IPS-20b (cell line): ENCODE data around the gene CCDC28B.

Experiments used
- H3K27ac ChIP-seq: one replicate; pipeline ENCODE4 v1.5.1; 2013; ENCODE audit warnings: low read length
- H3K27me3 ChIP-seq: 2 replicates; pipeline ENCODE4 v1.6.1; 2013; ENCODE audit warnings: mild to moderate bottlenecking, low read length, inconsistent platforms; ENCODE audit not compliant: insufficient read depth
- H3K36me3 ChIP-seq: 2 replicates; pipeline ENCODE4 v1.6.1; 2013; ENCODE audit warnings: low read depth, mild to moderate bottlenecking, inconsistent platforms, low read length, moderate library complexity; ENCODE audit not compliant: insufficient read depth
- H3K4me1 ChIP-seq: 2 replicates; pipeline ENCODE4 v1.6.1; 2013; ENCODE audit warnings: mild to moderate bottlenecking, control low read depth, inconsistent platforms, low read length, moderate library complexity; ENCODE audit not compliant: insufficient read depth
- H3K4me3 ChIP-seq: 2 replicates; pipeline ENCODE4 v1.5.1; 2013; ENCODE audit warnings: mild to moderate bottlenecking, low read length, inconsistent platforms
- H3K9ac ChIP-seq: 2 replicates; pipeline ENCODE4 v1.6.1; 2013; ENCODE audit warnings: low read depth, mild to moderate bottlenecking, inconsistent platforms, low read length, moderate library complexity
- H3K9me3 ChIP-seq: 2 replicates; pipeline ENCODE4 v1.6.1; 2013; ENCODE audit warnings: mild to moderate bottlenecking, low read depth, low read length, inconsistent platforms; ENCODE audit not compliant: insufficient read depth

The CCDC28B gene

DNA sequence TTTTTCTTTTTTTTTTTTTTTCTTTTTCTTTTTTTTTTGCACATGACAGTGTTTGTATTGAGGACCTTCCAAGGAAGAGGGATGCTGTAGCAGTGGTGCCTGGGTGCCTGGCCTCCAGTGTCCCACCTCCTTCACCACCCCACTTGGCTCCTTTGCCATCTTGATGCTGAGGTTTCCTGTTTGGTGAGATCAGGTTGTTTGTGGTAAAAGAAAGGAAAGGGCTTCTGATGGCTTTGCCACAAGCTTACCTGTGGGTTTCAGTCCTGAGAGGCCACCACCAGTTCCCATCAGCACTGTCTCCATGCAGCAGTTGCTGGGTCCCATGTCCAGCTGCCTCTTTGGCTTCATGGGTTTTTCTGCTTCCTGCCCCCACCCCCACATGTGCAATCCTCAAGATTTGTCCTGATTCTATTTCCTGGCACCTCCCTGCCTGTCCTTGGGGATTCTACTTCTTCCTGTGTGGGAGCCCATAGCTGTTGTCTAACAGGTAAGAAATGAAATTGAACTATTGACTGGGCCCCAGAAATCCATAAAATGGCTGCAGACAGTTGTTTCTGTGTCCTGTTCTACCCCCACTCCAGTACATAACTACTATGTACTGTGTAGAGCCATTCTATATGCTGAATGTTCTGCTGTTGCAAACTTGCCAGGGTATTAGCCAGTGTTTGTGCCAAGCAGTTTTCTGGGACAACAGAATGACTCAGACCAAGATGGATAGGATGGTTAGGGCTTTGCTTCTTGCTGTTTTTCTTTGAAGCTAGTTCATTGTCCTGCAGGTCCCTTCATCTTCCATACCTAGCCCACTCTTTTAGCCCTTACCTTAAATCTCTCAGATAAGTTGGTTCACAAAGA, 4.2 kb upstream of the CCDC28B start:
- Histone ChIP-seq H3K27me3 (no peaks in the 10 kb centered on the region), H3K4me3 (no peak overlapping the region), H3K9ac (no peak overlapping the region), H3K36me3 (peaks cover 77% of the 10 kb centered on the region), H3K27ac (no peak overlapping the region), H3K9me3 (no peaks in the 10 kb centered on the region), H3K4me1 (peaks cover 16% of the 10 kb centered on the region; the same call in 1 of the 2 replicates)

DNA sequence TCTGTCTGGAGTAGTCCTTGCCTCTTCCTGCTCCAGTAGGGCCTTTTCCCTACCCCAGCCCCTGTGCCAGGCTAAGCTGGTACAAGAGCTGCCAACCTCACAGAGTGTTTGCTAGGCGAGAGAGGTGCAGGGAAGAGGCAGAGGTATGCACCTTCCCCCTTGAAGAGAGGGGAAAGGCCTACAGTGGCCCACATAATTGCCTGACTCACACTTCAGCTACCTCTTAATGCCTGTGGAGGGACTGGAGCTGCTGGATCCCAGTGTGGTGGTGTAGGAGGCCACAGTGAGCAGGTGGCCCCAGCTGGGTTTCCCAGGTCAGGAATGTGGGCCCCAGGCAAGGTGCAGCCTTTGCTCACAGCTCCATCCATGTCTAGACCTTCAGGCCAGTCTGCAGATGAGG, 3.3 kb upstream of the CCDC28B start:
- Histone ChIP-seq H3K9ac (no peak overlapping the region), H3K4me3 (no peak overlapping the region), H3K27me3 (0 out of 2 replicates have a peak, but pooled peaks cover 3% of the 10 kb centered on the region), H3K9me3 (no peaks in the 10 kb centered on the region), H3K36me3 (peaks cover 68% of the 10 kb centered on the region), H3K27ac (no peak overlapping the region), H3K4me1 (peaks cover 22% of the 10 kb centered on the region; the same call in 1 of the 2 replicates)

DNA sequence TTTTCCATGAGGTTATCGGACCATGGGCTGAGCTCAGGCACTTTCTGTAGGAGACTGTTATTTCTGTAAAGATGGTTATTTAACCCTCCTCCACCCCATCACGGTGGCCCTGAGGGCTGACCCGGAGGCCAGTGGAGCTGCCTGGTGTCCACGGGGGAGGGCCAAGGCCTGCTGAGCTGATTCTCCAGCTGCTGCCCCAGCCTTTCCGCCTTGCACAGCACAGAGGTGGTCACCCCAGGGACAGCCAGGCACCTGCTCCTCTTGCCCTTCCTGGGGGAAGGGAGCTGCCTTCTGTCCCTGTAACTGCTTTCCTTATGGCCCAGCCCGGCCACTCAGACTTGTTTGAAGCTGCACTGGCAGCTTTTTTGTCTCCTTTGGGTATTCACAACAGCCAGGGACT, 2.6 kb upstream of the CCDC28B start:
- H3K4me3 ChIP-seq = no peak overlapping the region
- H3K9ac ChIP-seq = no peak overlapping the region
- H3K36me3 ChIP-seq = peaks cover 60% of the 10 kb centered on the region
- no peaks in the 10 kb centered on the region for H3K9me3 ChIP-seq
- no peak overlapping the region for H3K27ac ChIP-seq
- 0 out of 2 replicates have a peak, but pooled peaks cover 7% of the 10 kb centered on the region for H3K27me3 ChIP-seq
- H3K4me1 ChIP-seq = peaks cover 22% of the 10 kb centered on the region; the same call in 1 of the 2 replicates

DNA sequence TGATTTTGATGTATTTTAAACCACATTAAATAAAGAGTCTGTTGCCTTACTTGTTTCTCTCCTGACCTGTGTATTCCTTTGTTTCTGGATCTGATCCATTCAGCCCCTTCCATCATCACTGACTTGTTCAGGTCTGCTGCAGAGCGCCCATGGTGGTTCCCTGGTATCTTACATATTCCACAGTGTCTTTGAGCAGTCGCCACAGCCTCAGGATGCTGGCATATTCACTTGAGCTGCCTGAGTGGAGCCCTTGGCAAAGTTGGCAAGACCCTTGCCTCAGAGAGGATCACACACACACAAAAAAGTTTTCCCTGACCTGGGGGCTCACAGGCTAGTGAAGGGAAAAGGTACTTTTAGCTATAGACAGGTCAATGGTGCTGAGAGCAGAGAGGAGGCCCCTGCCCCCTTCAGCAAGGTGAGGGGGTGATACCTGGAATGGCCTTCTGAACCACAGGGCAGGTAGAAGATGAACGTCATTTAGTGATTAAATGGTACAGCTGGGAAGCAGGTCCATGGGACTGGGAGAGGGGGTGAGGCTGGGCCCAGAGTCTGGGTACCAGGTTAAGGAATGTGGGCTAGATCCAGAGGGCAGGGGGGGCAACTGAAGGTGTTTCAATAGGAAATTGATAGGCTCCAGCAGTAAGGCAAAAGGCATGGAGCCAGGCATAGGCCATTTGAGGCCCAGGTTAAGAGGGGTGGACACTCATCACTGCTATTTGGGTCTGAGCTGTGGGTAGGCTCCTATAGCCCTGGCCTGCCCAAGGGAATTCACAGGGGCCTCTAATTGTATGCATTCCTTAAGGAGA, 2.0 kb upstream of the CCDC28B start:
- Histone ChIP-seq H3K27me3 (0 out of 2 replicates have a peak, but pooled peaks cover 7% of the 10 kb centered on the region), H3K27ac (no peak overlapping the region), H3K4me3 (no peak overlapping the region), H3K9ac (no peak overlapping the region), H3K9me3 (no peaks in the 10 kb centered on the region), H3K36me3 (peaks cover 54% of the 10 kb centered on the region), H3K4me1 (peaks cover 22% of the 10 kb centered on the region; the same call in 1 of the 2 replicates)

- Histone ChIP-seq H3K9ac (no peak overlapping the region), H3K27ac (no peak overlapping the region), H3K27me3 (peaks cover 14% of the 10 kb centered on the region), H3K9me3 (no peaks in the 10 kb centered on the region), H3K36me3 (peaks cover 47% of the 10 kb centered on the region), H3K4me1 (peaks cover 22% of the 10 kb centered on the region; the same call in 1 of the 2 replicates), H3K4me3 (peak overlapping the region; percentile 34; the same call in 1 of the 2 replicates)
Measured at GRCh38 chr1:32199043-32199716, 1.2 kb upstream of the CCDC28B start.

GRCh38 chr1:32199717-32200072, 700 bp upstream of the CCDC28B start:
- Histone ChIP-seq H3K9ac (peak overlapping the region; percentile 46; the same call in 1 of the 2 replicates), H3K36me3 (peaks cover 42% of the 10 kb centered on the region), H3K27me3 (peaks cover 20% of the 10 kb centered on the region), H3K9me3 (no peaks in the 10 kb centered on the region), H3K4me3 (peak overlapping the region; percentile 71), H3K4me1 (peaks cover 22% of the 10 kb centered on the region; the same call in 1 of the 2 replicates), H3K27ac (no peak overlapping the region)

GRCh38 chr1:32201011-32201855, 838 bp downstream of the CCDC28B start:
- Histone ChIP-seq H3K27me3 (peaks cover 24% of the 10 kb centered on the region), H3K27ac (no peak overlapping the region), H3K9ac (peak overlapping the region; percentile 46; the same call in 1 of the 2 replicates), H3K4me1 (peaks cover 22% of the 10 kb centered on the region; the same call in 1 of the 2 replicates), H3K9me3 (no peaks in the 10 kb centered on the region), H3K4me3 (peak overlapping the region; percentile 71), H3K36me3 (peaks cover 27% of the 10 kb centered on the region)

- Histone ChIP-seq H3K27ac (no peak overlapping the region), H3K27me3 (peaks cover 24% of the 10 kb centered on the region), H3K9ac (peak overlapping the region; percentile 61; the same call in 1 of the 2 replicates), H3K4me3 (peak overlapping the region; percentile 90), H3K4me1 (peaks cover 10% of the 10 kb centered on the region; the same call in 1 of the 2 replicates), H3K9me3 (no peaks in the 10 kb centered on the region), H3K36me3 (peaks cover 13% of the 10 kb centered on the region)
Measured at GRCh38 chr1:32204943-32205361, 4.6 kb downstream of the CCDC28B start.

DNA sequence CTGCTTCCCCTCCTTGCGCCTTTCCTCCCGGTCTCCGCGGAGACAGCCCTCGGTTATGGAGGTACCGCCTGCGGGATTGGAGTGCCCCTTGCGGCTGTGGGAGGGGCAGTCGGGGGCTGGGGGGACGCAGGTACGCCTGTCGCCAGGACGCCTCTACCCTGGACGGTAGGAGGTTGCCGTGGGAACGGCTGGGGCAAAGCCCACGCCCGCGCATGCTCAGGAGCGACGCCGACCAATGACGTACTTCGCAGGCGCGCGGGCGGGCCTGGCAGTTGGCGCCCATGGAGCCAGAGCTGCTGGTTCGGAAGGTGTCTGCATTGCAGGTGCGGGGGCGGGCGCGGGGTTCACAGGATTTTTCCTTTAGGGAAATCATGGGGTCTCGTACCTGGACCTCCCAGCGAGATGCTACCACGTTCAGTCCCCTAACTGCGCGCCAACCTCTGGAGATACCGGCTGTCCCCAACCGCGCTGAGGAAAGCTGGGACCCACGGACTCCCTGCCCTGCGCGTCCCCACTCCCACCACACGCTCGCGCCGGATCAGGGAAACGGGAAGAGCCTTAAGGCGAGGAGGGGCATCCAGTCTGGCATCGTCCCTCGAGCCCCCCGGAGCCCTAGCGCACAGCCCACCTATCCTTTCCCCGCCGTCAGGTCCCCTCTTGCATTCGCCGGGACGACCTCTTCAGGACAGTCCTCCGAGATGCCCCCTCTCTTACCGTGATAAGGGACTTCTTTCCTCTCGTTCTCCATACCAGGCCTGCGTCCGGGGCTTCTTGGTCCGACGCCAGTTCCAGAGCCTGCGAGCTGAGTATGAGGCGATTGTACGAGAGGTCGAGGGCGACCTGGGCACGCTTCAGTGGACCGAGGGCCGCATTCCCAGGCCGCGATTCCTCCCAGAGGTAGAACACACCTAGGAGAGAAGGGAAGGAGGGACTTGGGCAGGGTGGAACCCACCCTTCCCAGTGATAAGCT, 5.3 kb downstream of the CCDC28B start, which contains the start of gene IQCC:
Gene IQCC (plus strand): TSS at position 271 of the 970 bp plus-strand sequence. CDS start 11 bp downstream, at position 282.
- H3K4me3 ChIP-seq = peak within 1 kb of the TSS; percentile 90
- H3K27ac ChIP-seq = peak within 1 kb of the TSS; percentile 31
- H3K4me1 ChIP-seq = peaks cover 9% of the 10 kb centered on the region; the same call in 1 of the 2 replicates
- H3K9ac ChIP-seq = peak within 1 kb of the TSS; percentile 91
- no peaks in the 10 kb centered on the region for H3K9me3 ChIP-seq
- H3K36me3 ChIP-seq = peaks cover 13% of the 10 kb centered on the region
- H3K27me3 ChIP-seq = peaks cover 24% of the 10 kb centered on the region

DNA sequence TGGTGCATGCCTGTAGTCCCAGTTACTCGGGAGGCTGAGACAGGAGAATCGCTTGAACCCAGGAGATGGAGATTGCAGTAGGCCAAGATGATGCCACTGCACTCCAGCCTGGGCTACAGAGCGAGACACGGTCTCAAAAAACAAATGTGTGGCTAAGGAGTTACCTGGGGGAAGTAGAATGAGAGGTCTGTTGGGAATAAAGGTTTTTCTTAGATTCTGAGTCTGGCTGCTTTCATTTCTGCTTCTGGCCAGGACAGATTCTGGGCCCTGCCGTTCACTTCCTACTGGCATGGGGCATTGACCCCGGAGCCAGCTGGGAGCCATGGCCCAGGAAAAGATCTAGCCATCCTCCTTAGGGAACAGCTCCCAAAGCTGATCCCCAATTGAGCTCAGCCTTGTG, 8.1 kb downstream of the CCDC28B start:
- Histone ChIP-seq H3K27me3 (peaks cover 17% of the 10 kb centered on the region), H3K4me1 (0 out of 2 replicates have a peak, but pooled peaks cover 3% of the 10 kb centered on the region), H3K36me3 (peaks cover 13% of the 10 kb centered on the region), H3K27ac (no peak overlapping the region), H3K9ac (no peak overlapping the region), H3K4me3 (no peak overlapping the region), H3K9me3 (no peaks in the 10 kb centered on the region)
